MG63 (cell line): ENCODE results near the gene SF3B2. TPM values are rescaled to one million over a fixed set of nuclear protein-coding genes. Genes with fewer than 3 reads are reported as not detected.
"Not testable (repeated sequence)": the region's sequence is repeated elsewhere in the genome, so short reads cannot be mapped to it uniquely, and the experiment has no call there.

Source experiments
- DNase-seq: peaks from one replicate; pipeline ENCODE4 v3.0.0-alpha.2; 2020
- H3K27me3 ChIP-seq: fragments of 250-450 bp; sonication (Bioruptor Pico); 2 replicates; pipeline ENCODE4 v1.5.1; 2020; ENCODE audit warnings: mild to moderate bottlenecking, moderate library complexity
- H3K36me3 ChIP-seq: fragments of 250-450 bp; sonication (Bioruptor Pico); 2 replicates; pipeline ENCODE4 v1.5.1; 2020; ENCODE audit warnings: mild to moderate bottlenecking, moderate library complexity
- H3K4me3 ChIP-seq: fragments of 250-450 bp; sonication (Bioruptor Pico); 2 replicates; pipeline ENCODE4 v1.5.1; 2020; ENCODE audit warnings: mild to moderate bottlenecking, moderate library complexity
- H3K9me3 ChIP-seq: fragments of 250-450 bp; sonication (Bioruptor Pico); 2 replicates; pipeline ENCODE4 v1.5.1; 2020; ENCODE audit warnings: mild to moderate bottlenecking, moderate library complexity
- total RNA-seq: library from RNA; depleted of rRNA; stranded (reverse); fragments of >200 nt; shearing (Covaris generic); gene quantifications from 2 replicates; pipeline ENCODE4 v1.2.3, GENCODE V29; 2014; ENCODE audit warnings: low replicate concordance; rRNA removed

SF3B2 gene
- total RNA-seq, 1 experiment from 2014 or later, result 174 TPM

- DNase-seq, result no peak
- Histone ChIP-seq H3K36me3 (peaks cover 3% of the 10 kb centered on the region), H3K27me3 (no peaks in the 10 kb centered on the region), H3K9me3 (no peaks in the 10 kb centered on the region), H3K4me3 (no peak overlapping the region)
Observed at GRCh38 chr11:66107600-66108510, 55.7 kb downstream of the SF3B2 start.

- DNase-seq, result no peak
- no peaks in the 10 kb centered on the region for H3K9me3 ChIP-seq
- no peak overlapping the region for H3K4me3 ChIP-seq
- H3K36me3 ChIP-seq, result peaks cover 3% of the 10 kb centered on the region
- H3K27me3 ChIP-seq, result no peaks in the 10 kb centered on the region
Observed at GRCh38 chr11:66109294-66109693, 57.1 kb downstream of the SF3B2 start.

GRCh38 chr11:66111158-66111557 is 59.0 kb downstream of the SF3B2 start:
- Histone ChIP-seq H3K4me3 (no peak overlapping the region), H3K9me3 (no peaks in the 10 kb centered on the region), H3K36me3 (peaks cover 3% of the 10 kb centered on the region), H3K27me3 (no peaks in the 10 kb centered on the region)
- no peak for DNase-seq

- no peak overlapping the region for H3K4me3 ChIP-seq
- DNase-seq, result no peak
Observed at GRCh38 chr11:66112041-66112491, 59.9 kb downstream of the SF3B2 start.

GRCh38 chr11:66112601-66113499 is 60.7 kb downstream of the SF3B2 start:
- H3K9me3 ChIP-seq, result no peaks in the 10 kb centered on the region
- no peaks in the 10 kb centered on the region for H3K27me3 ChIP-seq
- H3K4me3 ChIP-seq, result no peak overlapping the region
- DNase-seq, result peak; percentile 55
- no peaks in the 10 kb centered on the region for H3K36me3 ChIP-seq

More at GRCh38 chr11:66112041-66112491, 59.9 kb downstream of the SF3B2 start:
- no peaks in the 10 kb centered on the region for H3K9me3 ChIP-seq
- no peaks in the 10 kb centered on the region for H3K27me3 ChIP-seq
- H3K36me3 ChIP-seq, result peaks cover 3% of the 10 kb centered on the region

GRCh38 chr11:66114957-66115356 is 62.8 kb downstream of the SF3B2 start:
- not testable (repeated sequence) for H3K36me3 ChIP-seq, H3K27me3 ChIP-seq, H3K4me3 ChIP-seq, DNase-seq, H3K9me3 ChIP-seq

- DNase-seq, result no peak
- Histone ChIP-seq H3K27me3 (no peaks in the 10 kb centered on the region), H3K9me3 (no peaks in the 10 kb centered on the region), H3K36me3 (no peaks in the 10 kb centered on the region), H3K4me3 (no peak overlapping the region)
Observed at GRCh38 chr11:66115638-66116301, 63.6 kb downstream of the SF3B2 start.

- DNase-seq, result no peak
- H3K36me3 ChIP-seq, result no peaks in the 10 kb centered on the region
Observed at GRCh38 chr11:66116576-66117361, 64.6 kb downstream of the SF3B2 start.

GRCh38 chr11:66118847-66119246 is 66.7 kb downstream of the SF3B2 start:
- H3K4me3 ChIP-seq, result no peak overlapping the region
- H3K9me3 ChIP-seq, result no peaks in the 10 kb centered on the region
- H3K36me3 ChIP-seq, result no peaks in the 10 kb centered on the region
- no peaks in the 10 kb centered on the region for H3K27me3 ChIP-seq
- no peak for DNase-seq

More at GRCh38 chr11:66116576-66117361, 64.6 kb downstream of the SF3B2 start:
- Histone ChIP-seq H3K4me3 (no peak overlapping the region), H3K9me3 (no peaks in the 10 kb centered on the region), H3K27me3 (no peaks in the 10 kb centered on the region)

Other genes starting within 250 kb of the SF3B2 start
- gene SNX32, start 218.4 kb upstream of the SF3B2 start, total RNA-seq, result 0.43 TPM in 1 of 2 replicates, not detected in the other
- gene CFL1, start 194.2 kb upstream of the SF3B2 start, total RNA-seq, result 1,413 and 1,905 TPM in 2 replicates
- 25.3 and 45.3 TPM in 2 replicates for gene MUS81, start 191.9 kb upstream of the SF3B2 start, total RNA-seq
- gene EFEMP2, start 179.6 kb upstream of the SF3B2 start, total RNA-seq, result 29.0 and 43.2 TPM in 2 replicates
- not detected in 2 replicates for gene CTSW, start 172.5 kb upstream of the SF3B2 start, total RNA-seq
- gene FIBP, start 163.9 kb upstream of the SF3B2 start, total RNA-seq, result 105 and 106 TPM in 2 replicates
- 99.6 and 131 TPM in 2 replicates for gene CCDC85B, start 161.7 kb upstream of the SF3B2 start, total RNA-seq
- 37.3 and 54.7 TPM in 2 replicates for gene FOSL1, start 152.0 kb upstream of the SF3B2 start, total RNA-seq
- 22.0 and 46.6 TPM in 2 replicates for gene C11orf68, start 133.3 kb upstream of the SF3B2 start, total RNA-seq
- 276 and 419 TPM in 2 replicates for gene DRAP1, start 132.9 kb upstream of the SF3B2 start, total RNA-seq
- gene TSGA10IP, start 106.9 kb upstream of the SF3B2 start, total RNA-seq, result not detected in 2 replicates
- 38.2 and 45.4 TPM in 2 replicates for gene SART1, start 90.6 kb upstream of the SF3B2 start, total RNA-seq
- gene EIF1AD, start 50.2 kb upstream of the SF3B2 start, total RNA-seq, result 17.5 and 32.3 TPM in 2 replicates
- 329 and 468 TPM in 2 replicates for gene BANF1, start 49.9 kb upstream of the SF3B2 start, total RNA-seq
- gene CST6, start 40.4 kb upstream of the SF3B2 start, total RNA-seq, result not detected in 2 replicates
- gene CATSPER1, start 25.9 kb upstream of the SF3B2 start, total RNA-seq, result 2.4 TPM in 1 of 2 replicates, not detected in the other
- gene GAL3ST3, start 3.2 kb upstream of the SF3B2 start, total RNA-seq, result not detected in 2 replicates
- 2.6 and 11.2 TPM in 2 replicates for gene PACS1, start 17.9 kb downstream of the SF3B2 start, total RNA-seq
- 15.0 and 25.3 TPM in 2 replicates for gene KLC2, start 205.3 kb downstream of the SF3B2 start, total RNA-seq
- 101 and 103 TPM in 2 replicates for gene RAB1B, start 216.3 kb downstream of the SF3B2 start, total RNA-seq
- gene CNIH2, start 225.8 kb downstream of the SF3B2 start, total RNA-seq, result not detected in 2 replicates
- gene YIF1A, start 236.8 kb downstream of the SF3B2 start, total RNA-seq, result 217 and 220 TPM in 2 replicates
- gene TMEM151A, start 239.5 kb downstream of the SF3B2 start, total RNA-seq, result 0.56 TPM in 1 of 2 replicates, not detected in the other